GM21526 (cell line): ENCODE measurements around the gene VAT1L.

Source experiments
- ATAC-seq: cut with Tn5 transposase; IDR thresholded peaks from one replicate; pipeline ENCODE4 v1.9.1; 2021; ENCODE audit warnings: moderate library complexity; ENCODE audit not compliant: unreplicated experiment, low FRiP score

The VAT1L gene

GRCh38 chr16:77780378-77780837 is 8.0 kb upstream of the VAT1L start:
- ATAC-seq = no peak

GRCh38 chr16:77781091-77781490 is 7.3 kb upstream of the VAT1L start:
- ATAC-seq = no peak

GRCh38 chr16:77782694-77783093 is 5.7 kb upstream of the VAT1L start:
- no peak for ATAC-seq

DNA sequence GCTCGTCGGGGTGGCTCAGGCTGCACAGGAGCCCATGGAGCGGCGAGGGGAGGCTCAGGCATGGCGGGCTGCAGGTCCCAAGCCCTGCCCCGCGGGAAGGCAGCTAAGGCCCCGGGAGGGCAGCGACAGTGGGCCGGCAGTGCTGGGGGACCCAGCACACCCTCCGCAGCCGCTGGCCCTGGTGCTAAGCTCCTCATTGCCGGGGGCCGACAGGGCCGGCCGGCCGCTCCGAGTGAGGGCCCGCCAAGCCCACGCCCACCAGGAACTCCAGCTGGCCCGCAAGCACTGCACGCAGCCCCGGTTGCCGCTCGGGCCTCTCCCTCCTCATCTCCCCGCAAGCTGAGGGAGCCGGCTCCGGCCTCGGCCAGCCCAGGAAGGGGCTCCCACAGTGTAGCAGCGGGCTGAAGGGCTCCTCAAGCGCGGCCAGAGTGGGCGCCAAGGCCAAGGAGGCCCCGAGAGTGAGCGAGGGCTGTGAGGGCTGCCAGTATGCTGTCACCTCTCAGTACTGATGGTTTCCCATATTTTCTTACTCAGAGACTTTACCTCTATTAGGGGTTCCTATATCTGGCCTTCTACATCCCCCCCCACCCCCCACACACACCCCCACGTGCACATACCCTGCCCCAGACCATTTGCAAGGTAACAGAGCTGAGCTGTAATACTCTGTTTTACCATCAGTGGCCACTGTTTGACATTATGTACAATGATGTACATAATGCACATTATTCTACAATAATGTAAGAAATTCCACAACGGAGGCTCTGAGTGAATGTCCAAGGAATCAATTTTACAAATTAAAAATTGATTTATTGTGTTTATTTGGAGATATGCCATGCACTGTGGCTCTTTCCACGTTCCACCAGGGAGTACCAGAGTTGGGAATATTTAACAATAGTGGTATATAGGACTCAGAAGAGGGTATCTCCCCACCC is 3.7 kb upstream of the VAT1L start:
- ATAC-seq = no peak

DNA sequence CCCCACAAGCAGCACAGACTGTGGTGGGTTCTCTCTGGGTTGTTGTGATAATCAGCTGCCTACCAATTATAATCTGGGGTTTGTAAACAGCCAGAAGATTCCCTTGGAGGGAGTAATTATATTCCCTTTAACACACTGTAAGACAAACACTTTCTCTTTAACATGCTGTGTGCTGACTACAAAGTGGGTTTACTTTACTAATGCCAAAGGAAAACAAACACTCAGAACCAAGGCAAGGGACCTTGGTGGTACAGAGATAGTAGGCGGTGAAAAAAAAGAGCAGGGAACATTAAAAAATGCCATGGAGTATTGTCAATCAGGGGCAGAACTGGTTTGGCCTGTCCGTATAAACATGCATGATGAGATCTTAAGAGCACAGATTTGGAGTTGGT is 3.0 kb upstream of the VAT1L start:
- no peak for ATAC-seq

- no peak for ATAC-seq
Measured at GRCh38 chr16:77786186-77786847, 2.0 kb upstream of the VAT1L start.

- ATAC-seq = no peak
Measured at GRCh38 chr16:77787452-77787851, 912 bp upstream of the VAT1L start.

DNA sequence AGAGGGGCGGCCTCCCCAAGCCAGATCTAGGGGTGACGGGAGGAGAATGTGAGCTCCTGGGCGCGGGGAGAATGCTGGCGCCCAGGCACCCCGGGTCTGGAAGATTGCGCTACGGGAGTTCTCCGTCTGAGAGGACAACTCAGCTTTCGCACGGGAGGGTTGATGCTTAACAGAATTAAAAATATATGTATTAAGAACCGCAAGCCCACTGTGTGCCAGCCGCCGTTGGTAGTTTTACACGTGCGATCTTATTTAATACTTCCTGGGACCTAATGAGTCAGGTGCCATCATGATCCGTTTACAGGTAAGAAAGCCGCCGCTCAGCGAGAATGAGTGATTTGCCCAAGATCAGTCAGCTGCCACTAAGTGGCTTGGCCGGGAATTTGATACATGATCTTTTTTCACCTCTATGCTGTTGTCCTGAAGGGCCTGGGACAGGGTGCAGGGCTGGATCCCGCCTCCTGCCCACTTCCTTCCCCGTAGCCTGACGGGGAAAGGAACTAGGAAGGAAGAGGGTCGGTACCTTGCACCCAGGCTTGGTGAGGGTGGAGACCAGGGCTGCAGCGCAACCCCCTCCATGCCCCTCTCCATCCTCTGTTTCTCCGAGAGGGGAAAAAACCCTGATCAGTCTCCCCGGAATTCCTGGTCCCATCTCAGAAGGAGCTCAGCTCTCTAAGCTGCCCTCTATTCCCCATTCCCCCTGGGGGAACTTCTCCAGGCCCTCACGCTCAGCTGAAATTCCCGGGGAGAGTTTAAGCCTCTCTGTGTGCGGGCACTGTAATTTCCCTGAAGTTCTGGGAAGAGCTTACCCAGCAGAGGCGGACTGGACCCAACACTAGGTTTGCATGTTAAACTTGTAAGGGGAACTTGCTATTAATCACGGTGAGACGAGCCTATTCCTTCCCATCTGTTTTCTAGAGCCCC is 983 bp downstream of the VAT1L start:
- ATAC-seq = no peak

GRCh38 chr16:77790009-77790372 is 1.6 kb downstream of the VAT1L start:
- no peak for ATAC-seq

GRCh38 chr16:77790912-77791311 is 2.5 kb downstream of the VAT1L start:
- ATAC-seq = no peak

- ATAC-seq = no peak
Measured at GRCh38 chr16:77793417-77793816, 5.1 kb downstream of the VAT1L start.

GRCh38 chr16:77794586-77794985 is 6.2 kb downstream of the VAT1L start:
- ATAC-seq = no peak

DNA sequence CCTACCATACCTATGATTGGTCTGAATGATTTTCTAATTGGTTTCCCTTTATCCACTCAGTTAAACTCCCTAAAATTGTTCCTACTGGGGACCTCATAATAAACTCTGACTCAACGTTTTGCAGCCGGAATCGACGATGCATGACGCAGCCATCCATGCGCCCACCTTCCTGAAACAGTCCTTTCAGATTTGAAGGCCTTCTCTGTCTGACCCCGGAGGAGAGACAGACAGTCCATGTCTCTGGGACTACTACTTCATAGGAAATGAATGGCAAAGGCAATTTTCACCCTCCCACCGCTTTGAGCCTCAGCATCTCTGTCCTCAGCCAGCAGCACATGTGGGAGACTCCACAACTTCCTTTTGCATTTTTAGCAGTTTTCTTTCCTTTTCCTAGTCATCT is 13.5 kb downstream of the VAT1L start:
- no peak for ATAC-seq

- ATAC-seq = no peak
Measured at GRCh38 chr16:77805398-77805797, 17.0 kb downstream of the VAT1L start.

DNA sequence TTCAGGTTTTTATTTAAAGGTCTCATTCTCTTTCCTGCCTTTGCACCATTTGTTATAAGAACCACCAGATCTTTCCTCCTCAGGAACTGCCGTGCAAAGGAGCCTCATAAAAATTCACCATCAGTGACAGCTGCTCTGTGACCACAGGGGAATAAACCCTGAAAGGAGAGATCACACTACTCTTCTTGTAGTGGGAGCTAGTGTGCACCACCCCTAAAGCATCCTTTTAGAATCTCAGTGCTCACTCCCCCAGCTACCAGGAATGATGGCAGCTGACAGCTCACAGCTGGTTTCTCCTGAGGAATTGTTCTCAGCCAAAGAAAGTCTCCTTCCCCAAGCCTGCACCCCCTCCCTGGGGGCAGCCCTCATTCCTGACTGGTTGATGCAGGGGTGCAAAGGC is 18.7 kb downstream of the VAT1L start:
- no peak for ATAC-seq

GRCh38 chr16:77812856-77813500 is 24.6 kb downstream of the VAT1L start:
- no peak for ATAC-seq

- no peak for ATAC-seq
Measured at GRCh38 chr16:77816293-77816692, 27.9 kb downstream of the VAT1L start.

DNA sequence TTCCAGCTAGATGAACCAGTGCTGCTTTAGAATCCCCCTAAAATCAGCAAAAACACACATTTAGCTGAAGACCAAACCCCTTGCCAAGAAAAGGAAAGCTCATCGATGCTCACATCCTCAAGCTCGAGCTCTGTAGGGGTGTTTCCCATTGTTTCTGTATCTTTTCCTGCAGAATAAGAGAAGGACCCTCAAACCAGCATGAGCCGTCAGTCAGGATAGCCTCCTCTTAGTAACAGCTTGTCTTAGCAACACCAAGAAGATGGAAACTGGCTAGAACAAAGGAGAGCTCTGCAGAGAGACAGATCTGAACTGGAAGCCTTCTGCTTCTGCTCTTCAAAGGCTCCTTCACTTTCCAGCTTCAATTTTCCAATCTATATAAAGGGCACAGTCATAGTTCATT is 32.0 kb downstream of the VAT1L start:
- no peak for ATAC-seq

DNA sequence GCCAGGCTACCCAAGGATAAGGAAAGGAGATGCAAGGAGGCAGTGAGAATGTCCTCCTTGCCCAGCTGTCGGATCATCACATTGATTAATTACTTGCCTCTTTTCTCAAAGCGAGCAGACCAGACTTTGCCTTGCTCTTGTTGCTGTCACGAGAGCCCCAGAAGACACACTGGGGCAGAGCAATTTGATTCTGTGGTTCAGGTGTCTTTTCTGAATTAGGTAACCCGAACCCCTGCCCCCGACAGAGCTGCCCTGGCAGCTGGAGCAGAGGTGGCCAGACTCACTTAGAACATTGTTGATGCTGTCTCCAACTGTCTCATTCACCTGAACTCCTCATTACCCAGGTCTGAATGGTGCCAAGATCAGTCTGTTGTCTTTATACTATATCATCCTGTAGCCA is 34.3 kb downstream of the VAT1L start:
- no peak for ATAC-seq

DNA sequence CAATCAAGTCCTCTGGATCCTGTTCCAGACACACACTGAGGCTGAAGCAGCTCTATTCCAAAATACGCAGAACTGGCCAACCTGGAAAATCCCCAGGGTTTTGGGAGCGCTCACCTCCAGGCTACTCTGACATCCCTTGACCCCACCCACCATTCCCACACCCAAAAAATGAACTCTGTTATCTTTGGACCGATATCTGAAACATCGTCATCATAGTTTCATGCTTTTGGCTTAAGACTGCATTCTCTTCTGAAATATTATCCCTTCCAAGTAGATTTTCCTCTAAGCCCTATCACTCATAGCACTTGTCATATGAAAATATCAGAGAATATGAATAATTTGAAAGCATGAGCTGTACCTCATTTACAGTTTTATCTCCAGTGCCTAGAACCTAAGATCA is 34.7 kb downstream of the VAT1L start:
- no peak for ATAC-seq
